Measurements from ENCODE around the gene EPS8.

Gene EPS8

GRCh38 chr12:15690320-15690719 is 98.9 kb downstream of the EPS8 start:
- DNase-seq (ENCODE audit: low read depth in 2 of 2) = no peak

GRCh38 chr12:15689751-15690191 is 99.4 kb downstream of the EPS8 start:
- no peak for DNase-seq (ENCODE audit: low read depth in 2 of 2)

- no peak for DNase-seq (ENCODE audit: low read depth in 2 of 2)
These were observed 100.2 kb downstream of the EPS8 start for GRCh38 chr12:15688838-15689625.

- no peak for DNase-seq (ENCODE audit: low read depth in 2 of 2)
These were observed 100.9 kb downstream of the EPS8 start for GRCh38 chr12:15688202-15688736.

- DNase-seq (ENCODE audit: low read depth in 2 of 2) = no peak
These were observed 101.6 kb downstream of the EPS8 start for GRCh38 chr12:15687583-15687982.

- DNase-seq (ENCODE audit: low read depth in 2 of 2) = no peak
These were observed 104.1 kb downstream of the EPS8 start for GRCh38 chr12:15684896-15685658.

- no peak for DNase-seq (ENCODE audit: low read depth in 2 of 2)
These were observed 106.4 kb downstream of the EPS8 start for GRCh38 chr12:15682826-15683225.

GRCh38 chr12:15679151-15679550 is 110.0 kb downstream of the EPS8 start:
- DNase-seq (ENCODE audit: low read depth in 2 of 2) = no peak

GRCh38 chr12:15677726-15678201 is 111.4 kb downstream of the EPS8 start:
- DNase-seq (ENCODE audit: low read depth in 2 of 2) = no peak

GRCh38 chr12:15677228-15677627 is 112.0 kb downstream of the EPS8 start:
- DNase-seq (ENCODE audit: low read depth in 2 of 2) = no peak

- no peak for DNase-seq (ENCODE audit: low read depth in 2 of 2)
These were observed 116.4 kb downstream of the EPS8 start for GRCh38 chr12:15672671-15673270.

- DNase-seq (ENCODE audit: low read depth in 2 of 2) = no peak
These were observed 118.4 kb downstream of the EPS8 start for GRCh38 chr12:15670756-15671155.

- no peak for DNase-seq (ENCODE audit: low read depth in 2 of 2)
These were observed 119.8 kb downstream of the EPS8 start for GRCh38 chr12:15669256-15669948.

- no peak for DNase-seq (ENCODE audit: low read depth in 2 of 2)
These were observed 124.7 kb downstream of the EPS8 start for GRCh38 chr12:15664491-15664890.

GRCh38 chr12:15662983-15663659 is 126.1 kb downstream of the EPS8 start:
- DNase-seq (ENCODE audit: low read depth in 2 of 2) = no peak

GRCh38 chr12:15662303-15662980 is 126.7 kb downstream of the EPS8 start:
- no peak for DNase-seq (ENCODE audit: low read depth in 2 of 2)

GRCh38 chr12:15651371-15651770 is 137.8 kb downstream of the EPS8 start:
- no peak for DNase-seq (ENCODE audit: low read depth in 2 of 2)

GRCh38 chr12:15650399-15651128 is 138.6 kb downstream of the EPS8 start:
- no peak for DNase-seq (ENCODE audit: low read depth in 2 of 2)

GRCh38 chr12:15649347-15649746 is 139.8 kb downstream of the EPS8 start:
- DNase-seq (ENCODE audit: low read depth in 2 of 2) = no peak

GRCh38 chr12:15648558-15648957 is 140.6 kb downstream of the EPS8 start:
- DNase-seq (ENCODE audit: low read depth in 2 of 2) = no peak
